H1 (cell line): ENCODE results near the gene DNMT1.

Experiments
- ASH2L ChIP-seq: fragments of 200-600, 300-600 bp; sonication (generic); IDR thresholded peaks from one replicate; pipeline ENCODE4 v1.7.1; 2017; ENCODE audit warnings: low read length
- CTBP2 ChIP-seq: IDR thresholded peaks from 2 replicates; pipeline ENCODE4 v1.7.0; 2011; ENCODE audit warnings: borderline replicate concordance, mild to moderate bottlenecking, moderate library complexity, mixed read lengths, low read length; ENCODE audit not compliant: insufficient read depth, insufficient read length
- EGR1 ChIP-seq: IDR thresholded peaks from 2 replicates; pipeline ENCODE4 v1.6.1; 2011; ENCODE audit warnings: low read depth, low read length, borderline replicate concordance
- PHF8 ChIP-seq: fragments of 200-600 bp; sonication (generic); conservative IDR thresholded peaks from 2 replicates; pipeline ENCODE4 v1.7.1; 2012; ENCODE audit warnings: low read depth, mild to moderate bottlenecking, inconsistent platforms, low read length, moderate library complexity
- POLR2A ChIP-seq, 2 experiments: IDR thresholded peaks; 1 replicate in 1 of 2; 2 replicates in 1 of 2; pipeline ENCODE4 v1.6.1; 2011; ENCODE audit warnings: low read depth in 2 of 2, low read length in 2 of 2, mild to moderate bottlenecking in 2 of 2; ENCODE audit errors: control extremely low read depth in 1 of 2
- POU5F1 ChIP-seq: IDR thresholded peaks from 2 replicates; pipeline ENCODE4 v1.6.1; 2011; ENCODE audit warnings: low read depth, mild to moderate bottlenecking, low read length, moderate library complexity
- SIN3A ChIP-seq, 2 experiments: IDR thresholded peaks in 1 of 2; conservative IDR thresholded peaks in 1 of 2; 2 replicates each; pipeline ENCODE4 v1.6.1; 2011 to 2012; ENCODE audit warnings: low read length in 2 of 2, improper control_type of control experiment in 1 of 2, low read depth in 1 of 2, mild to moderate bottlenecking in 1 of 2
- SUZ12 ChIP-seq: fragments of 200-600 bp; sonication (generic); IDR thresholded peaks from 2 replicates; pipeline ENCODE4 v1.6.1; 2012; ENCODE audit warnings: mild to moderate bottlenecking, inconsistent platforms, low read length, moderate library complexity, mixed read lengths
- TBP ChIP-seq: IDR thresholded peaks from 2 replicates; pipeline ENCODE4 v1.6.1; 2011; ENCODE audit warnings: low read depth, low read length, improper control_type of control experiment
- YY1 ChIP-seq: IDR thresholded peaks from 2 replicates; pipeline ENCODE4 v1.6.1; 2011; ENCODE audit warnings: low read depth, mild to moderate bottlenecking, low read length
- TF ChIP-seq, protein P1 (sequence below), 3 experiments: IDR thresholded peaks; 1 replicate in 2 of 3; 2 replicates in 1 of 3; pipeline versions ENCODE4 v1.5.1 to v1.6.1; 2011; ENCODE audit warnings: low read length in 3 of 3, mild to moderate bottlenecking in 3 of 3, inconsistent platforms in 2 of 3, low read depth in 1 of 3, moderate library complexity in 1 of 3; ENCODE audit not compliant: insufficient read depth in 1 of 3; ENCODE audit errors: control extremely low read depth in 1 of 3
- TF ChIP-seq, protein P2 (sequence below): IDR thresholded peaks from 2 replicates; pipeline ENCODE4 v1.6.1; 2012; ENCODE audit warnings: low read length, inconsistent platforms

DNA sequence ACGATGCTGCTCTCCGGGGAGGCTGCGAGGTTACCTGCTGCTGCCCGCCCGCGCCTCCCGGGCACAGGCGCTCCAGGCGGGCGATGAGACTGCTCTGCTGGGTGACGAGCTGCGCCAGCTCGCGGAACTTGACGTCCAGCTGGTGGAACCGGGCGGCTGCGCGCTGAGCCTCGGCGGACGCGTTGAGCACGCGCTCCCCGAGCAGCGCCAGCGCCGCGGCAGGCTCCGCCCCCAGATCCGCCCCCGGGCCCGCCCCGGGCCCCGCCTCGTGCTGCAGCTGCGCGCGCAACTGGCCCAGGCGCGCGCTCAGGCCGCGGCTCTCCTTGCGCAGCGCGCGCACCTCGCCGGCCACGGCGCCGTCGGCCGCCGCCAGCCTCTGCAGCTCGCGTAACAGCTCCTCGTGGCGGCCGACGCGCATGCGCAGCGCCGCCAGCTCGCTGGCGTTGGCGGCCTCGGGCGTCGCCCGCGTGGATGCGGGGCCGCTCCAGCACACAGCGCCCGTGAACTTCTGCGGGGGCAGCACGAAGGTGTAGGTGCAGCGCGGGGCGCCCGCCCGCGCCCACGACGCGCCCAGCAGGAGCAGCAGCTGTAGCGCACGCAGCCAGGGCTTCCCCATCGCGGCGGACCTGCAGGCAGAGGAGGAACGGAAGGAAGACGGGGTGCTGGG, 98.7 kb downstream of the DNMT1 start:
- TF ChIP-seq, protein P1, sequence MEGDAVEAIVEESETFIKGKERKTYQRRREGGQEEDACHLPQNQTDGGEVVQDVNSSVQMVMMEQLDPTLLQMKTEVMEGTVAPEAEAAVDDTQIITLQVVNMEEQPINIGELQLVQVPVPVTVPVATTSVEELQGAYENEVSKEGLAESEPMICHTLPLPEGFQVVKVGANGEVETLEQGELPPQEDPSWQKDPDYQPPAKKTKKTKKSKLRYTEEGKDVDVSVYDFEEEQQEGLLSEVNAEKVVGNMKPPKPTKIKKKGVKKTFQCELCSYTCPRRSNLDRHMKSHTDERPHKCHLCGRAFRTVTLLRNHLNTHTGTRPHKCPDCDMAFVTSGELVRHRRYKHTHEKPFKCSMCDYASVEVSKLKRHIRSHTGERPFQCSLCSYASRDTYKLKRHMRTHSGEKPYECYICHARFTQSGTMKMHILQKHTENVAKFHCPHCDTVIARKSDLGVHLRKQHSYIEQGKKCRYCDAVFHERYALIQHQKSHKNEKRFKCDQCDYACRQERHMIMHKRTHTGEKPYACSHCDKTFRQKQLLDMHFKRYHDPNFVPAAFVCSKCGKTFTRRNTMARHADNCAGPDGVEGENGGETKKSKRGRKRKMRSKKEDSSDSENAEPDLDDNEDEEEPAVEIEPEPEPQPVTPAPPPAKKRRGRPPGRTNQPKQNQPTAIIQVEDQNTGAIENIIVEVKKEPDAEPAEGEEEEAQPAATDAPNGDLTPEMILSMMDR (IDR thresholded peaks at IDR 0.05; ENCODE audit: control extremely low read depth in 1 of 3, insufficient read depth in 1 of 3, low read depth in 1 of 3, low read length in 3 of 3), result 0 out of 4 replicates have a peak, but pooled peaks of 1 of the 3 experiments have one; percentile 6
- TF ChIP-seq SUZ12, result no peak
- TF ChIP-seq CTBP2, result no peak
- peak; percentile 61 for TF ChIP-seq ASH2L
- TF ChIP-seq PHF8, result peak; percentile 85
- peak in 1 of 2 experiments; percentile 71; a peak in 2 of 4 replicates for TF ChIP-seq SIN3A (conservative IDR thresholded peaks at IDR 0.05 in 1 of 2, IDR thresholded peaks at IDR 0.05 in 1 of 2; ENCODE audit: low read depth in 1 of 2, low read length in 2 of 2)
- peak in 1 of 2 experiments; percentile 71; a peak in 2 of 3 replicates for TF ChIP-seq POLR2A (IDR thresholded peaks at IDR 0.05; ENCODE audit: control extremely low read depth in 1 of 2, low read depth in 2 of 2, low read length in 2 of 2)
- no peak for TF ChIP-seq TBP
- TF ChIP-seq, protein P2, sequence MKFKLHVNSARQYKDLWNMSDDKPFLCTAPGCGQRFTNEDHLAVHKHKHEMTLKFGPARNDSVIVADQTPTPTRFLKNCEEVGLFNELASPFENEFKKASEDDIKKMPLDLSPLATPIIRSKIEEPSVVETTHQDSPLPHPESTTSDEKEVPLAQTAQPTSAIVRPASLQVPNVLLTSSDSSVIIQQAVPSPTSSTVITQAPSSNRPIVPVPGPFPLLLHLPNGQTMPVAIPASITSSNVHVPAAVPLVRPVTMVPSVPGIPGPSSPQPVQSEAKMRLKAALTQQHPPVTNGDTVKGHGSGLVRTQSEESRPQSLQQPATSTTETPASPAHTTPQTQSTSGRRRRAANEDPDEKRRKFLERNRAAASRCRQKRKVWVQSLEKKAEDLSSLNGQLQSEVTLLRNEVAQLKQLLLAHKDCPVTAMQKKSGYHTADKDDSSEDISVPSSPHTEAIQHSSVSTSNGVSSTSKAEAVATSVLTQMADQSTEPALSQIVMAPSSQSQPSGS, result no peak
- TF ChIP-seq YY1, result no peak
- no peak for TF ChIP-seq POU5F1
- TF ChIP-seq EGR1, result no peak
